ENCODE data around the gene LRFN4. TPM values are rescaled to one million over a fixed set of nuclear protein-coding genes. Genes with fewer than 3 reads are reported as not detected.

The LRFN4 gene
- total and polyA plus RNA-seq, 10 of the 15 experiments (the other 5 are each of a cell fraction or from before 2014, with no cell fraction given): 0.03 to 43.8 (median 4.9) TPM

GRCh38 chr11:66858939-66859685 lies 2.2 kb downstream of the LRFN4 start (continued):
- TF ChIP-seq TCF12 (IDR thresholded peaks at IDR 0.05; ENCODE audit: low read depth, low read length) (no peak), TBL1XR1 (IDR thresholded peaks at IDR 0.05; ENCODE audit: low read depth, low read length) (no peak), TCF3 (IDR thresholded peaks at IDR 0.05; ENCODE audit: borderline replicate concordance, insufficient read depth, low read depth, low read length) (no peak), CEBPZ (IDR thresholded peaks at IDR 0.05; ENCODE audit: low read depth, low read length) (no peak), ZNF207 (IDR thresholded peaks at IDR 0.05; ENCODE audit: borderline replicate concordance) (no peak)

GRCh38 chr11:66859686-66860448 lies 3.0 kb downstream of the LRFN4 start:
- DNase-seq (ENCODE audit: low read depth, low spot score): no peak
- Histone ChIP-seq H3K4me3 (no peak overlapping the region), H3K4me2 (ENCODE audit: control insufficient read depth, insufficient read depth) (no peak overlapping the region), H3K4me1 (ENCODE audit: control insufficient read depth, insufficient read depth, low read length) (peaks cover 6% of the 10 kb centered on the region), H3K27me3 (replicated peaks in 1 of 2; ENCODE audit: control insufficient read depth in 2 of 2, insufficient read depth in 2 of 2, low read length in 1 of 2) (no peaks in the 10 kb centered on the region), H2AFZ (ENCODE audit: control insufficient read depth, low read depth, low read length) (no peak overlapping the region), H3K27ac (ENCODE audit: control insufficient read depth, insufficient read depth) (no peak overlapping the region), H4K20me1 (ENCODE audit: control insufficient read depth, insufficient read depth) (no peaks in the 10 kb centered on the region), H3K79me2 (ENCODE audit: control insufficient read depth, insufficient read depth, low read length) (peaks cover 8% of the 10 kb centered on the region), H3K9ac (ENCODE audit: control insufficient read depth, insufficient read depth, low read length) (no peak overlapping the region), H3K36me3 (ENCODE audit: control insufficient read depth in 2 of 2, insufficient read depth in 2 of 2, low read length in 1 of 2) (no peaks in the 10 kb centered on the region), H3K9me3 (replicated peaks; ENCODE audit: control insufficient read depth, insufficient read depth, low read length) (no peaks in the 10 kb centered on the region)
- ChIA-PET SMC1A (ENCODE audit: uncharacterized antibody, unreplicated experiment) (interaction anchor here (0.6 kb wide), 1 partner anchor 303 kb away, joined by 3 read pairs; no protein-coding TSS in a partner anchor), RAD21 (ENCODE audit: unreplicated experiment) (no interaction called here), CTCF (no interaction called here), POLR2A (no interaction called here)
- no peak for FAIRE-seq
- ATAC-seq: no peak
- in situ Hi-C loops (cut with MboI) (no loop called here), intact Hi-C loops (cut with micrococcal nuclease; ENCODE audit: unreplicated experiment) (no loop called here)
- no TSS peak for BruUV-seq (replicated peaks)
- WGBS (ENCODE audit: insufficient coverage, insufficient replicate concordance, low lambda C conversion rate, missing lambda C conversion rate): 85% methylated on average over 36 of the region's 41 CpGs
- TF ChIP-seq, protein P1, sequence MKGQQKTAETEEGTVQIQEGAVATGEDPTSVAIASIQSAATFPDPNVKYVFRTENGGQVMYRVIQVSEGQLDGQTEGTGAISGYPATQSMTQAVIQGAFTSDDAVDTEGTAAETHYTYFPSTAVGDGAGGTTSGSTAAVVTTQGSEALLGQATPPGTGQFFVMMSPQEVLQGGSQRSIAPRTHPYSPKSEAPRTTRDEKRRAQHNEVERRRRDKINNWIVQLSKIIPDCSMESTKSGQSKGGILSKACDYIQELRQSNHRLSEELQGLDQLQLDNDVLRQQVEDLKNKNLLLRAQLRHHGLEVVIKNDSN (IDR thresholded peaks at IDR 0.05; ENCODE audit: borderline replicate concordance, extremely low read length, insufficient read depth, low read depth, low read length): peak; percentile 5
- no peak for TF ChIP-seq KLF5 (IDR thresholded peaks at IDR 0.05; ENCODE audit: partially characterized antibody)
